ENCODE measurements around the gene COCH. TPM values are rescaled to one million over a fixed set of nuclear protein-coding genes. Genes with fewer than 3 reads are reported as not detected.

The COCH gene
- total RNA-seq, 4 donors from 2014 or later: 0.60 to 3.1 (median 1.8) TPM

- H3K36me3 ChIP-seq: no peaks in the 10 kb centered on the region
- intact Hi-C loops (cut with DNase I; ENCODE audit: low total_unique reads): no loop called here
- H3K27ac ChIP-seq: no peak overlapping the region
- peaks cover 51% of the 10 kb centered on the region for H3K27me3 ChIP-seq
- WGBS, 2 donors (ENCODE audit: low coverage in 1 of 2): 59 to 76% methylated on average over 4 of the region's 4 CpGs
- no peak overlapping the region for H3K4me3 ChIP-seq
- no peak for TF ChIP-seq EP300 (IDR thresholded peaks at IDR 0.05; ENCODE audit: low read depth)
- no peak for TF ChIP-seq POLR2AphosphoS5 (IDR thresholded peaks at IDR 0.05)
- TF ChIP-seq POLR2A (IDR thresholded peaks at IDR 0.05): no peak
- no peak for TF ChIP-seq CTCF (IDR thresholded peaks at IDR 0.05)
- no peaks in the 10 kb centered on the region for H3K9me3 ChIP-seq
- in situ Hi-C loops (cut with MboI; ENCODE audit: low pct_ligation_motif_present in 1 of 4, low pct_unique_long_range_greater_than_20kb in 1 of 4, low sequenced_read_pairs in 3 of 4): no loop called here
- no peak for DNase-seq
- H3K4me1 ChIP-seq: peaks cover 8 to 21% (median 16%) of the 10 kb centered on the region in 4 donors
These were observed 2.3 kb downstream of the COCH start for GRCh38 chr14:30876692-30877091.

DNA sequence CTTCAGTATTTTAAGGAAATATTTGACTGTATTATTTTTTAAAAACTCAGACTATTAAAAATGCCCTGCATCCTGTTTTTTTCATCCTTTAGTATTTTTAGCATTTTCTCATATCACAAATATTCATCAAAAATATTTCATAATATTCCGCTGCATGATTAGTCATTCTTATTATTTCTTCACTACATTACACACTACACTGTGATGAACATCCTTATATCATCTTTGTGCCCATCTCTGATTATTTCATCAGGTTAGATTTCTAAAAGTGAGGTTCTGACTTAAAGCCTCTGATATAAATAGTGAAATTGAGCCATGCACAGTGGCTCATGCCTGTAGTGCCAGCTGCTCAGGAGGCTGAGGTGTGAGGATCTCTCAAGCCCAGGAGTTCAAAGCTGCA lies 8.1 kb downstream of the COCH start:
- H3K27ac ChIP-seq: no peak overlapping the region
- TF ChIP-seq EP300 (IDR thresholded peaks at IDR 0.05; ENCODE audit: low read depth) (no peak), POLR2AphosphoS5 (IDR thresholded peaks at IDR 0.05) (no peak), CTCF (IDR thresholded peaks at IDR 0.05) (no peak), POLR2A (IDR thresholded peaks at IDR 0.05) (no peak)
- H3K4me3 ChIP-seq: no peak overlapping the region
- H3K4me1 ChIP-seq: no peaks in the 10 kb centered on the region
- no peaks in the 10 kb centered on the region for H3K36me3 ChIP-seq
- no peaks in the 10 kb centered on the region for H3K27me3 ChIP-seq
- DNase-seq: no peak
- 65 to 100% methylated on average over 1 of the region's 1 CpG for WGBS, 2 donors (ENCODE audit: low coverage in 1 of 2)
- intact Hi-C loops (cut with DNase I; ENCODE audit: low total_unique reads) (no loop called here), in situ Hi-C loops (cut with MboI; ENCODE audit: low pct_ligation_motif_present in 1 of 4, low pct_unique_long_range_greater_than_20kb in 1 of 4, low sequenced_read_pairs in 3 of 4) (no loop called here)
- H3K9me3 ChIP-seq: no peaks in the 10 kb centered on the region

DNA sequence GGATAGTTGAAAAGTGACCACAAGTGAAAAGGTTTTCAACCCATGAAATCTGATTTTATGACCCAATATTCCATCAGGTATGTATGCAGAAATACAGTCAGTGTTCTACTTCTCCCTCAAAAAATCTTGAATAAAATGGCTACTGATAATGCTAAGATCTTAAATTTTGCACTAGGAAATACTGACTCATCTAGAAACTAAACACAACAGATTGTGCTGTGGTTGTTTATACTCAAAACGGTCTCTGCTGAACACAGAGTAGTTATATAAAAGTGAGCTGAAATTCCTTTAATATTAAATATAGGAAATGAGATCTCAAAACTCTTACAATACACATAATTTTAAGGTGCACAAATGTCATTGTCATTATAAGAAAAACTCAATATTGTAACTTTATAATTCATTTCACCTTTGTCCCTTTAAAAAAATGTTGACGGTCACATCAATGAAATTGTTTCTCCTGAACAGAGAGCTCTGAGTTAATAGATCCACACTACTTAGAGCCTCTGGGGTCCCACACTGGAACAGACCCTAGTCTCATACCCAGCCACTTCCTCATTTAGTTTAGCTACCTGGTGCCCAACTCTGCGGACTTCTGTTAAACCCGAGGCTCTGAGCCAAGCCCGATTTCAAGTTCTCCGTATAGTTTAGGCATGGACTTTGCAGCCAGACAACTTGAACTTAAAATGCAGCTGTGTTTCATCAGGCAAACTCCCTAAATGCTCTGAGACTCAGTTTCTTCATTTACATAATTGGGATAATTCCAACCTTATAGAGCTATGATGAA lies 9.3 kb downstream of the COCH start:
- no peak overlapping the region for H3K4me3 ChIP-seq
- WGBS, 2 donors (ENCODE audit: low coverage in 1 of 2): 60 to 73% methylated on average over 2 to 6 of the region's 6 CpGs
- no peaks in the 10 kb centered on the region for H3K9me3 ChIP-seq
- no peaks in the 10 kb centered on the region for H3K36me3 ChIP-seq
- H3K27me3 ChIP-seq: no peaks in the 10 kb centered on the region
- no peaks in the 10 kb centered on the region for H3K4me1 ChIP-seq
- no peak for DNase-seq
- in situ Hi-C loops (cut with MboI; ENCODE audit: low pct_ligation_motif_present in 1 of 4, low pct_unique_long_range_greater_than_20kb in 1 of 4, low sequenced_read_pairs in 3 of 4): no loop called here
- TF ChIP-seq POLR2AphosphoS5 (IDR thresholded peaks at IDR 0.05) (no peak), POLR2A (IDR thresholded peaks at IDR 0.05) (no peak), CTCF (IDR thresholded peaks at IDR 0.05) (no peak), EP300 (IDR thresholded peaks at IDR 0.05; ENCODE audit: low read depth) (no peak)
- intact Hi-C loops (cut with DNase I; ENCODE audit: low total_unique reads): no loop called here
- no peak overlapping the region for H3K27ac ChIP-seq

DNA sequence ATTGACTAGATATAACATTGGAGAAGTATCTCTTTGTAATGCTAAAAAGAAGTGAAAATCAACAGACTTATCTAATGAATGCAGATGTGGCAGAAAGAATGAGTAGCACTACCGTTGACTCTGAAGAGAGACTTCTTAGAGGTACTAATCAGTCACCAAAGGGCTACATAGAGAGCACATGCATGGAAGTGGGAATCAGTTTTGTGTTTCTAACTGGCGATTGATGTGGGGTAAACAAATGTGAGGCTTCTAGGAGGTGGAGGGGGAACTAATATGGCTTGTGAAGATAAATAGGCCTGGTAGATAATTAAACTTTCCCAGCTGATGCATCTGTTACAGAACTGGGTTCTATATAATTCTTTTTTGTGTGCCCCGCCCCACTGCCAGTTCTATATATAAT lies 10.5 kb downstream of the COCH start:
- Histone ChIP-seq H3K4me3 (no peak overlapping the region), H3K4me1 (no peaks in the 10 kb centered on the region)
- WGBS, 2 donors (ENCODE audit: low coverage in 1 of 2): 76 to 80% methylated on average over 3 of the region's 3 CpGs

More for the DNA sequence above, 10.5 kb downstream of the COCH start:
- intact Hi-C loops (cut with DNase I; ENCODE audit: low total_unique reads) (no loop called here), in situ Hi-C loops (cut with MboI; ENCODE audit: low pct_ligation_motif_present in 1 of 4, low pct_unique_long_range_greater_than_20kb in 1 of 4, low sequenced_read_pairs in 3 of 4) (no loop called here)
- no peak overlapping the region for H3K27ac ChIP-seq
- TF ChIP-seq EP300 (IDR thresholded peaks at IDR 0.05; ENCODE audit: low read depth) (no peak), POLR2A (IDR thresholded peaks at IDR 0.05) (no peak), CTCF (IDR thresholded peaks at IDR 0.05) (no peak), POLR2AphosphoS5 (IDR thresholded peaks at IDR 0.05) (no peak)
- no peaks in the 10 kb centered on the region for H3K36me3 ChIP-seq
- DNase-seq: no peak
- no peaks in the 10 kb centered on the region for H3K9me3 ChIP-seq
- H3K27me3 ChIP-seq: no peaks in the 10 kb centered on the region

Measured in transverse colon (tissue), 4 donors.